Posterior vena cava (tissue), 2 donors: Measurements from ENCODE around the gene BNIP5. TPM values are rescaled to one million over a fixed set of nuclear protein-coding genes. Genes with fewer than 3 reads are reported as not detected.

ENCODE experiments used
- DNase-seq: peaks from one replicate; pipeline ENCODE4 v3.0.0-alpha.2; 2020; ENCODE audit warnings: low spot score
- intact Hi-C, 2 donors: fragments of 100-400 bp; cut with DNase I; formaldehyde crosslinking; loops; one replicate each; pipeline versions ENCODE4 v1.14.1 to v1.14.2; 2022 to 2023
- long read RNA-seq, 2 donors: library from polyadenylated mRNA; unstranded; transcript quantifications; one replicate each; pipeline ENCODE4 v2.0.0, GENCODE V29; 2020 to 2021
- total RNA-seq, 2 donors: library from RNA; stranded (reverse); fragmentation: NEBNext Ultra II Directional; extraction: Animal tissue kit (Norgen Biotek cat#: 25700); gene quantifications; one replicate each; pipeline ENCODE4 v1.2.1, GENCODE V29; 2021
- donor health status: DM: yes; HTN: yes; CAD: no.
- donor health status: DM: yes; HTN: yes; CAD: no.

The BNIP5 gene, protein sequence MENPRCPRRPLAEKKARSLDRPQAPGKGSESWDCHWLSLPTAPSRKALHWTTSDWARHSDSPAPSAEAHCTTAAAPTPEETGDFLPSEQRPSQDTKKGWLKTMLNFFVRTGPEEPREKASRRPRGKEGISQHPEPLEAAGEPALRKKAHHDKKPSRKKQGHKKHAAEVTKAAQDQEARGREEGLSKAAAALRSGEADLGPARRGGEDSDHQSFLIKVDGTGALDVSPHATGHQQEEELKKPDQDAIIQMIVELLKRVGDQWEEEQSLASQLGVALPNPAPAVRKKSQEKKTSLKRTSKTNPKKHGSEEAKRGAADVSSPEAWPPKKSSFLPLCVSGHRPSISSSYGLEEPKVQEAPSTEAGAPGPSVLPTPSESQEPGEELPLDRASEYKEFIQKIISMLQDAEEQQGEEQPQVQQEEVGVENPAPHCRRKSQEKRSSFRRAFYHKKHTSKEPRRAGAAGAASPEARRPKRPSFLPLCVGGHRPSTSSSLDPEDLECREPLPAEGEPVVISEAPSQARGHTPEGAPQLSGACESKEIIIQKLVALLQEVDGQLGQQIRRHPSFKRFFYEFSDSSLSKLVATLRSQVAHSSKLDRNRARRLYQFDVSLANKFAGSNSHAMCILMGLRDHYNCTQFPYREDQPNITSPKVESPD
- not detected for total RNA-seq
- long read RNA-seq, donor 1: 0 reads
- long read RNA-seq, donor 2: 0 reads

- intact Hi-C loops: no loop called here
- DNase-seq: no peak
Measured at GRCh38 chr6:36336779-36337241, at the start of gene BNIP5. Gene BNIP5 (minus strand): TSS chr6:36336888. CDS start chr6:36330690, 6,198 bp downstream.

- intact Hi-C loops: no loop called here
- DNase-seq: no peak
Measured at GRCh38 chr6:36384095-36384494, 47.4 kb upstream of the BNIP5 start.

DNA sequence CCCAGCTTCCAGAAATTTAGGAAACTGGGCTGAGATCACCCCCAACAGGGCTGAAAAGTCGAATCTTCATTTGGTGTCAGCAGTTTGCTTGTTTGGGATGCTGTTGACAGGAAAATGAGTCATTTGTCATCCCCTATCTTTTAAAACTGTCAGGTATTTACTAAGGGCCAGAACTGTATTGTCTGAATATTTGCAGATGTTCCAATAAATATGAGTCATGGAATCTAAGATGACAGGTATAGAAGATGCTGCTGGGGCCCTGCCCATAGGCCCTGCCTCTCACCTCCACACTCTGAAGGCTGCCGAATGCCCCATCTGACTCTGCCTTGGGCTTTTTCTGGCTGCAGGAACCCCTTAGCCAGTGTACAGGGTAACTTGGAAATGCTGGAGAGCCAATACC, 46.9 kb upstream of the BNIP5 start:
- intact Hi-C loops: no loop called here
- DNase-seq: peak; percentile 43

GRCh38 chr6:36382976-36383375, 46.3 kb upstream of the BNIP5 start:
- intact Hi-C loops: no loop called here
- peak; percentile 41 for DNase-seq

- intact Hi-C loops: no loop called here
- peak; percentile 55 for DNase-seq
Measured at GRCh38 chr6:36381502-36382389, 45.1 kb upstream of the BNIP5 start.

DNA sequence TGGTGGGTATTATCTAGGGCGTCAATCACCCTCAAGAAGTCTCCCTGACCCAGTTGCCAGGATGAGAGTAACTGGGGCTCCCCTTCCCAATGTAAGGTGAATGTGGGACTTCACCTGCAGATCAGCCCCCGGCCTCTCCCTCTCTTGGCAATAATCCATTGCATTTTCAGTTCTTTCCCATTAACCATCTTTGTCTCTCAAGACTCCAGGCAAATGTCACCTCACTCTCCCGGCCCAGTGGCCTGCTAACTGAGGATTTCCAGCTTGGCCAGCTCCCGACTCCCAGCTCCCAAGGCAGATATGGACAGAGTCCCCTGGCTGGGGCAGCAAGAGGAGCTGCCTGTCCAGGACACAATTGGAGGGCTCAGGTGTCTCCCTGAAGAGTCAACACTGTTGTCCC, 43.5 kb upstream of the BNIP5 start:
- peak; percentile 70 for DNase-seq
- intact Hi-C loops: no loop called here

- intact Hi-C loops: no loop called here
- peak; percentile 49 for DNase-seq
Measured at GRCh38 chr6:36378936-36379335, 42.2 kb upstream of the BNIP5 start.

DNA sequence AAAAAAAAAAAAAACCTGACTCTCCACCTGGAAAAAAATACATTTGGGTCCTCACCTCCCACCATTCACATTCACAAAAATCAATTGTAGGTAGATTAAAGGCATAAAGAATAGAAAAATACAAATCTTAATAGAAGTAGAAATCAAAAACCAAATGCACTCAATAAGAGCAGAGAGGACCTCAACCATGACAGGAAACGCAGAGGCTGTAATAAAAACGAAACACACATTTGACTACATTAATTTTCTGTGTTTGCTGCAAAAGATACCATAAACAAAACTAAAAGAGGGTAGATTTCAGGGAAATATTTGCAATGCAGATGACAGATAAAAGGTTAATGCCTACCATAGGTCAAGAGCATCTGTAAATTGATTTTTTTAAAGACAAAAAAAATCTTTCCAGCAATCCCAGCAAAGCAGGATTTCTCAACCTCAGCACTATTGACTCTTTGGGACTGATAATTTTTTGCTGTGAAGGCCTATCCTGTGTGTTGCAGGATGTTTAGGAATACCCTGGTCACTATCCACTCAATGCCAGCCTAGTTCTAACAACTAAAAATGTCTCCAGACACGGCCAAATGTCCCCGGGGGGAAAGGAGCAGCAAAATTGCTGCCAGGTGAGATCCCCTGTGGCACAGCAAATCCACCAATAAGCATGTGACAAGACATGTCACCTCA, 41.7 kb upstream of the BNIP5 start:
- no peak for DNase-seq
- intact Hi-C loops: no loop called here

DNA sequence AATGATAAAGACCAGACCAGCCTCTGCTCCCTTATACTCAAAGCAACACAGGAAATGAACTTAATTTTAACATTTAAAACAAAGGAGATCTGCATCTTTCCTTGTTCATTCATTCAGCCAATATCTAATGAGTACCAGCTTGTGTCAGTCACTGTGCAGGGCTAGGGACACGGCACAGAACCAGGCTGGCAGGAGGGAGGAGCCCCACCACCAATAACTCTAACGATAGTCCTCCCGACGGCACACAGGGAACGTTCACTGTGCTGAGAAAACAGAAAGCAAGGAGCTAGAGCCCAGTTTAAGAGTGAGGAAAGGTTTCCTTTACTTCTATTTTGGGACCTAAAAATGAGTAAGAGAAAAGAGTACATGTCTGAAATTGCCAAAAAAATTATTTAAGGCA, 40.9 kb upstream of the BNIP5 start:
- intact Hi-C loops: no loop called here
- peak; percentile 44 for DNase-seq

- intact Hi-C loops: no loop called here
- peak; percentile 8 for DNase-seq
Measured at GRCh38 chr6:36376742-36377141, 40.1 kb upstream of the BNIP5 start.

GRCh38 chr6:36376183-36376582, 39.5 kb upstream of the BNIP5 start:
- peak; percentile 13 for DNase-seq
- intact Hi-C loops: no loop called here

DNA sequence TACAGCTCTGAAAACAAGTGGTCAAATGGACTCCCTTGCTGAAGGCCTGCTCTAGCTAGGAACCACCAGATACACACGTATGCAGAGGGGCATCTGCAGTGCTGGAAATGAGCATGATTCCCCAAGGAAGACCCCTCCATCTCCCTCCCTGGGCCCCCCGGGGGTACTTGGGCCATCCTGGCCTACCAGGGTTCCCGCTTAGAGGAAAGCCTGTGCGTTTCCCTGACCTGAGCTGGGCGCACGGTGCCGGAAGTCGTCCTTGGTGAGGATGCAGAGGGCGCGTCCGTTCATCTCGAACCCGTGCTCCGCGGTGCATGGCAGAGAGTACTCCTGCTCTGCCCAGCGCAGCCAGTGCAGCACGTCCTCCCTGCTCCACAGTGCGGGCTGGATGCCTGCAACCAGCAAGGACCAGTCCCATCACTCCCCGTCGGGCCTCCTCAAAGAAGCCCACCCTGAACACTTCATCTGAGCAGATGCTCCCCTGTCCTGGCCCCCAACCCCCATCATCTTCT, 39.0 kb upstream of the BNIP5 start:
- peak; percentile 66 for DNase-seq
- intact Hi-C loops: no loop called here

DNA sequence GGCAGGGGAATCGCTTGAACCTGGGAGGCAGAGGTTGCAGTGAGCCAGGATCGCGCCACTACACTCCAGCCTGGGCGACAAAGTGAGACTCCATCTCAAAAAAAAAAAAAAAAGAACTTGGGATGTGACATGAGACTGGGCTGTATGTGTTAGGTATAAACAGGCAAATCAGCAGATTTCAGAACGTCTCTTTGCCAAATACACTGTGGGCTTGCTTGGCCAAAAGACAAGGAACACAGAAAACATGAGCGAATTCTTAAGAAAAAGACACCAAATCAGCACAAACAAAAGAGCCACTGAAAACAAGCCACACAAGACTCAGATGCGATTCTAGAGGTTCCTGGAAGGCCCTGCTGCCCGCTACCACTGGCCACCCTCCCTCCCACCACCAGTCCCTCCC, 38.3 kb upstream of the BNIP5 start:
- DNase-seq: peak; percentile 25
- intact Hi-C loops: no loop called here

DNA sequence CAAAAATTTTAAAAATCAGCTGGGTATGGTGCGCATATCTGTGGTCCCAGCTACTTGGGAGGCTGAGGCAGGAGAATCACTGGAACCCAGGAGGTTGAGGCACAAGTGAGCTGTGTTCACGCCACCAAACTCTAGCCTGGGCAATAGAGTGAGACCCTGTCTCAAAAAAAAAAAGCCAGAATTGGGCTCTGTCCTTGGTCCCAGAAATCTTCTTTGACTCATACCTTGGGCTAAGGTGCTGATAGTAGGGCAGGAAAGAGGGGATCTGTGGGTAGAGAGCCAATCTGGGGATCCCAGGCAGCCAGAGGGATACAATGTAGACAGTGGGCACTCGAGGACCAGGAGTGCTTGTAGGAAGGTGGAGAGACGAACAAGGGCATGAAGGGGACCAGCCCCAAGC, 37.5 kb upstream of the BNIP5 start:
- intact Hi-C loops: no loop called here
- peak; percentile 42 for DNase-seq

DNA sequence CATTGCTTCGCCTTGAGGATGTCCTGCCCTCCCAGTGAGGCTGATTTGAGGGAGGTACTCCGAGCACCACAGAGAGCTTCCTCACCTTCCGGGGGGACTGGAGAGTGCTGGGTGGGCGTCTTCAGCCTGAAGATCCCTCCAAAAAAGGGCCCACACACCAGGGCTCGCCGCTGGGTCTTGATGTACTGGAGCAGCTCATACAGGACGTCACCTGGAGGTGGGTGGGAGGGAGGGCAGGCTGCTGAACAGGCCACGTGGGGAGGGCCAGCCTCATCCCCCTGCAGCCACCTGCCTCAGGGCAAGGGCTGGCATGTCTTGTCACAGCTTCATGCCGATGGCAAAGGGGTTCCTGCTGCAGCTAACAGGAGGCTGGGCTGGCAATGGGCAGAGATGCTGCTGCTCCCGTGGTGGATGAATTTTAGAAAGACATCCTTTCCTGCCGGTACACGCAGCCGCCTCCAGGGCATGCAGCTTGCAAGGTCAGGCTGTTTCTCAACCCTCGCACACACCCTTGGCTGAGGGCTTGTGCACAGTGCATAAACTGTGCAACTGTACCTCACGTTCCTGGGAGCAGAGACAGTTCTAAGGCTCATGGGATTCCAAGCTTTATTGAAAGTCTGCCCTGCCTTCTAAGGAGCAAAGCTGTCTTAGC, 36.8 kb upstream of the BNIP5 start:
- intact Hi-C loops: no loop called here
- DNase-seq: peak; percentile 74

GRCh38 chr6:36372088-36372487, 35.4 kb upstream of the BNIP5 start:
- intact Hi-C loops: no loop called here
- peak; percentile 58 for DNase-seq

DNA sequence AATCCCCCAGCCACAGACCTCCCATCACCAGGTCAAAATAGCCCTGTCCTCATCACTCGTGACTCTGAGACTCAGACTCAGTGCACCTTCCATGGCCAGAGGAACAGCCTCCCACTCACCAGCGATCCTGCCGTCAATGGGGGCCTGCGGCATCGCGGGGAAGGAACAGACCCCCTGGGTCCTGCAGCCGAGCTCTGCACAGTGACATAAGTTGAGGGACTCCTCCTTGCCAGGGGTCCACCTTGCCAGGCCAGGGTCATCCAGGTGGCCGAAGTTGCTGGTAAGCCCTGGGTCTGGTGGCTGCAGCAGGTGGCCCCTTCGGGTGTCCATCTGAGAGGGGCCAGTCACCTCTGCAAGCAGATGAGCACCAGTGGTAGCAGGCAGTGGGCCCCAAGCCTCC, 34.5 kb upstream of the BNIP5 start:
- intact Hi-C loops: no loop called here

DNA sequence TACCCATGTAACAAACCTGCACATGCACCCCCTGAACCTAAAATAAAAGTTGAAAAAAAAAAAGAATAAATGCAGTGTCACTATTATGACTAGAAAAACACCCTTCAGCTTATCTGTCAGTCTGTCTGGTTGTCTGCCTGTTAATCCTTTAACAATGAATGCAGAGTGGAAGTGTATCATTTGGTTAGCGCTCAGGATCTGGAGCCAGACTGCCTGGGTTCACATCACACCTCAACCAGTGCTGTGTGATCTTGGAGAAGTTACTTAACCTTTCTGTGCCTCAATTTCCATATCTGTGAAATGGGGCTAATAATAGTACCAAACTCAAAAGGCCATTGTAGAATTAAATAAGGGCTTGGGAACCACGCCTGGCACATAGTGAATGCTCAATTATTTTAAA, 34.0 kb upstream of the BNIP5 start:
- peak; percentile 9 for DNase-seq
- intact Hi-C loops: no loop called here

More for the DNA sequence above, 34.5 kb upstream of the BNIP5 start:
- DNase-seq: peak; percentile 72
